OCI-LY3 (cell line): ENCODE data around the gene ZCCHC2.

Experiments
- H2AFZ ChIP-seq: fragments of 200-600, 300-600 bp; shearing (Covaris generic); 2 replicates; pipeline ENCODE4 v1.6.0; 2014; ENCODE audit warnings: antibody characterized with exemption, low read depth, low read length
- H3K27ac ChIP-seq: fragments of 200-600, 300-600 bp; sonication (generic); 2 replicates; pipeline ENCODE4 v1.5.1; 2014; ENCODE audit warnings: mild to moderate bottlenecking, low read length, moderate library complexity, mixed read lengths
- H3K27me3 ChIP-seq: fragments of 200-600, 300-600 bp; sonication (generic); 2 replicates; pipeline ENCODE4 v1.6.1; 2014; ENCODE audit warnings: low read depth, low read length, mixed read lengths
- H3K36me3 ChIP-seq: fragments of 200-600, 300-600 bp; sonication (generic); replicated peaks from 2 replicates; pipeline ENCODE3; 2014; ENCODE audit warnings: low read depth, low read length, mixed read lengths
- H3K4me1 ChIP-seq: fragments of 300-600, 200-600 bp; sonication (generic); 2 replicates; pipeline ENCODE4 v1.6.1; 2014; ENCODE audit warnings: low read length, mixed read lengths
- H3K4me2 ChIP-seq: fragments of 200-600, 300-600 bp; sonication (generic); 2 replicates; pipeline ENCODE4 v1.6.1; 2014; ENCODE audit warnings: low read length, mixed read lengths
- H3K4me3 ChIP-seq: fragments of 300-600, 200-600 bp; sonication (generic); 2 replicates; pipeline ENCODE4 v1.5.1; 2014; ENCODE audit warnings: antibody characterized with exemption, mild to moderate bottlenecking, low read length, moderate library complexity
- H3K79me2 ChIP-seq: fragments of 300-600, 200-600 bp; shearing (Covaris generic); 2 replicates; pipeline ENCODE4 v1.6.1; 2014; ENCODE audit warnings: mild to moderate bottlenecking, low read length, mixed read lengths
- H3K9ac ChIP-seq: fragments of 300-600, 200-600 bp; shearing (Covaris generic); 2 replicates; pipeline ENCODE4 v1.6.0; 2014; ENCODE audit warnings: mild to moderate bottlenecking, low read length, moderate library complexity
- H3K9me3 ChIP-seq: fragments of 200-600, 300-600 bp; shearing (Covaris generic); 2 replicates; pipeline ENCODE4 v1.6.1; 2014; ENCODE audit warnings: low read length, mixed read lengths; ENCODE audit not compliant: insufficient read depth
- H4K20me1 ChIP-seq: fragments of 200-600, 300-600 bp; sonication (generic); 2 replicates; pipeline ENCODE4 v1.6.1; 2016; ENCODE audit warnings: low read length, mixed read lengths; ENCODE audit not compliant: insufficient read depth
- CTCF ChIP-seq: fragments of 200-600, 300-600 bp; sonication (generic); IDR thresholded peaks from 2 replicates; pipeline ENCODE4 v1.5.1; 2014; ENCODE audit warnings: antibody characterized with exemption, low read length, low read depth
- EZH2phosphoT487 ChIP-seq: fragments of 200-600 bp; shearing (Covaris generic); IDR thresholded peaks from 2 replicates; pipeline ENCODE4 v1.6.1; 2018; ENCODE audit warnings: antibody characterized with exemption, mixed run types, low read depth

ZCCHC2 gene

GRCh38 chr18:62549755-62550154, 26.9 kb downstream of the ZCCHC2 start:
- no peaks in the 10 kb centered on the region for H3K9me3 ChIP-seq
- H4K20me1 ChIP-seq = no peaks in the 10 kb centered on the region
- H3K27me3 ChIP-seq = no peaks in the 10 kb centered on the region
- H3K4me1 ChIP-seq = peaks cover 12% of the 10 kb centered on the region
- no peak overlapping the region for H3K27ac ChIP-seq
- H3K9ac ChIP-seq = no peak overlapping the region
- H3K4me2 ChIP-seq = no peak overlapping the region
- no peak for TF ChIP-seq CTCF
- TF ChIP-seq EZH2phosphoT487 = no peak
- no peaks in the 10 kb centered on the region for H3K79me2 ChIP-seq
- H3K36me3 ChIP-seq = peaks cover 43% of the 10 kb centered on the region
- no peak overlapping the region for H2AFZ ChIP-seq
- no peak overlapping the region for H3K4me3 ChIP-seq

GRCh38 chr18:62550746-62551145, 27.9 kb downstream of the ZCCHC2 start:
- Histone ChIP-seq H3K4me2 (no peak overlapping the region), H3K36me3 (peaks cover 39% of the 10 kb centered on the region), H3K4me3 (no peak overlapping the region), H3K4me1 (peaks cover 13% of the 10 kb centered on the region), H2AFZ (no peak overlapping the region), H3K27me3 (no peaks in the 10 kb centered on the region), H3K27ac (no peak overlapping the region), H3K79me2 (no peaks in the 10 kb centered on the region), H3K9ac (no peak overlapping the region), H4K20me1 (no peaks in the 10 kb centered on the region), H3K9me3 (no peaks in the 10 kb centered on the region)
- TF ChIP-seq CTCF (no peak), EZH2phosphoT487 (no peak)

- no peak overlapping the region for H3K4me2 ChIP-seq
These were observed 29.2 kb downstream of the ZCCHC2 start for GRCh38 chr18:62551972-62552513.

More at GRCh38 chr18:62551972-62552513, 29.2 kb downstream of the ZCCHC2 start:
- Histone ChIP-seq H3K9ac (no peak overlapping the region), H3K79me2 (no peaks in the 10 kb centered on the region), H3K27me3 (no peaks in the 10 kb centered on the region), H3K4me1 (peaks cover 13% of the 10 kb centered on the region), H3K36me3 (peaks cover 41% of the 10 kb centered on the region), H4K20me1 (no peaks in the 10 kb centered on the region), H3K27ac (no peak overlapping the region), H3K4me3 (no peak overlapping the region), H3K9me3 (no peaks in the 10 kb centered on the region), H2AFZ (no peak overlapping the region)
- TF ChIP-seq CTCF (no peak), EZH2phosphoT487 (no peak)
